GM21825 (cell line): ENCODE data around the gene MAPKBP1.

Experiments
- ATAC-seq: cut with Tn5 transposase; IDR thresholded peaks from one replicate; pipeline ENCODE4 v1.9.1; 2021; ENCODE audit warnings: mild to moderate bottlenecking, moderate library complexity; ENCODE audit not compliant: unreplicated experiment

The MAPKBP1 gene

DNA sequence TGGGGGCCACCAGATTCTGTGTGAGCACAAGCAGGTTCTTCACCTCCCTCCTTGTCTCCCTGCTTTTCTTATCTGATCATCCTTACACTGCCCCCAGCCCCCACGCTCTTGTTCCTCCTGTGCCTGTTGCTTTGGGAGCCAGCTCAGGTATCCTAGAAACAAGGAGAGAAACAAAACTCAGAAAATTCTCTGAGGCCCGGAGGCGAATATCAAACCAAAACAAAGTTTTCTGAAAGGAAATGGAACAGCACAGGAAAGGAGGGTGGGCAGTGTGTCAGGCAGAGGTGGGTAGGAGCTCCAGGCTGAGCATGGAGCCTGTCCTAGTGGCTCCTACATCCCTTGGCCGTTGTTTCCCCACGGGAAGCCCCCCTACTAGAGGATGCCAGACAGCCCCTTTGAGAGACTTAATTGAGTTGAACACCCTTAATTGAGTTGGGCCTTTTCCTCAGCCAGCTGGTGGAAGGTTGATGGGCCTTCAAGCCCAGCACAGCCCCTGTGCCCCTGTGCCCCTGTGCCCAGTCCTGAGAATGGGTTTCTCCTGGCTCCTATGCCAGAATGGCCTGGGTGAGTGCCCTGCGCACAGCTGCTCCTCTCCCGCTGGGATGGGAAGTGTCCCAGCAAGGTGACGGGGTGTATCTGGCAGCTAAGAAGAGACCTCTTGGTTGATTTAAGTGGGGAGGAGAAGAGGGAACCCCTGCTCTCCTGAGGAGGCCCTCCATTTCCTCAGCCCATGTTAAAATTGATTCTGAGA lies 30.8 kb downstream of the MAPKBP1 start:
- no peak for ATAC-seq

DNA sequence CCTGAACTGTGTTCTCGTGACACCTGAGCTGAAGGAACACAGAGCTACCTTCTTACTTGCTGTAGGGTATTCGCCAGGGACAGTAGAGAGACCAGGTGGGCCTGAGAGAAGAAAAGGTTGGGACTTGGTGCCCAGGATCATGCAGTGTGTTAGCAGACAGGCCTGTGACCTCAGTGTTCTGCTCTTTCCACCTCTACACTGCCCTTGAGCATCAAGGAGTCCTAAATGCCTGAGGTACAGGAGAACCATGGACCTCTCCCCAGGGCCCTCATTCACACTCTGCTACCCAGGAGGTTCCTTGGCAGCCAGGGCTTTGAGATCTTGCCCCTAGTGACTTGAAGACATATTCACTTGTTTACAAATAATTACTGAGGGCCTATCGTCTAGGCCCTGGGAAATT lies 31.4 kb downstream of the MAPKBP1 start:
- ATAC-seq: no peak

DNA sequence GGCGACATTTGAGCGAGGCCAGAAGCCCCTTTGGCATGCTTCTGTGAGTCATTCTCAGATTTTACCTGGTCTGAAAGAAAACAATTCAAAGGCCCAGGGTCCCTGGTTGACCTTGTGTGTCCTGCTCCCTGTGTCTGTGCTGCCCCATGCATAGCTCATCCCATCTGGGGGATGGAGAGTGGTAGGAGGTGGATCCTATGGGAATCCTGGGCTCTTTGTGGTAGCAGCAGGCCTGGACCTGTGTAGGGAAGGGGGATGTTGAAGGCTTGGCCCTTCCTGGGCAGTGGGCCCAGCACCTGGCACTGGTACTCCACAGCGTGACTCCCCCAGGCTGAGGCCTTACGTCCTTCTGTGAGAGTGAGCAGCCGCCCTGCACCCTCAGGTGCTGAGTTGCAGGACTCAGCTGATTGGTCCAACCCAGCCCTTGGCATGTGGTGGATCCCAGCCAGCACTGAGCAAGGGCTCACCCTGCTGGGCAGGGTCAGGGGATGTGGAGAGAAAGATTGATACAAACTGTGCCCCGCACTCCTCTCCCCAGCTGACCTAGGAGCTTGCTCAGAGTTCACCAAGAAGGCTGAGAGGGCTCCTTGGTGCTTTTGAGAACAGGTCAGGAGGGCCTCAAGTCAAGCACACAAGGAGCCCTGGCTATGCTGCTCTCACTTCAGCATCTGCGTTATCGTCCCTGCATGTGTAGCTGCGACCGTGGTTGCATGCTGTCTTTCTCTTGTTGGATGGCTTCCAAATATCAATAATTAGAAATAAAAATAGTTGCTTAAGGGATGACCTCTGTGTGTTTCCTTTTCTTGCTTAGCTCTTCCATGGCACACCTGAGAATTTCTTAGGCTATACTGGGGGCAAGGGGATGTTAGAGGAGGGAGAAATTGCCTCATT lies 32.3 kb downstream of the MAPKBP1 start:
- no peak for ATAC-seq

- ATAC-seq: no peak
These were observed 34.8 kb downstream of the MAPKBP1 start for GRCh38 chr15:41809121-41809520.

GRCh38 chr15:41809526-41810220 lies 35.4 kb downstream of the MAPKBP1 start:
- no peak for ATAC-seq

DNA sequence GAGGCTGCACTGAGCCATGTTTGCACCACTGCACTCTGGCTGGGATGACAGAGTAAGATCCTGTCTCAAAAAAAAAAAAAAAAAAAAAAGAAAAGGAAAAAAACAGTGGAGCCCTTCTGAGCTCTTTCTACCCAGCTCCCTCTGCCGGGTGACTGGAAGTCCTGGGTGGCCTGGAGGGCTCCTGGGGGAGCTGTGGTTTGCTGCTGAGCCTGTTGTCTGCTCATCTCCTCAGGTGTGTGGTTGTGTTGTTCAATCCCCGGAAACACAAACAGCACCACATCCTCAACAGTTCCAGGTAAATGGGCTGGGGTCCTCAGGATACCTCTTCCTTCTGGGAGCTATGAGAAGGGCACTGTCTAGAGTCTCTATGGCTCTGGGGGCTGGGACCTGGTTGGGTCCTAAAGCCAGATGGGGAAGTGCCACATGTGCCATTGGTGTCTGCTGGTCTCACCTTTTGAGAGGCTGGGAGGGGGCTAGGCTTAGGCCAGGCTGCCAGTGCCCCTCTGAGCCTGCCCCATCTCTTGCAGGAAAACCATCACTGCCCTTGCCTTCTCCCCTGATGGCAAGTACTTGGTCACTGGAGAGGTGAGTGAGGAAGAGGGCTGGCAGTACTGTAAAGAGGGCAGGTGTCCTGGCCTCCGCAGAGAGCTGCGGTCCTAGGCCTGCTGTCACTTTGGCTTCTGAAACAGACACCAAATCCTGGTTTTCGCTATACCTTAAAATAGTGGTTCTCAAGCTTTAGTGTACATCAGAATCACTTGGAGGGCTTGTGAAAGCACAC lies 36.6 kb downstream of the MAPKBP1 start:
- no peak for ATAC-seq

DNA sequence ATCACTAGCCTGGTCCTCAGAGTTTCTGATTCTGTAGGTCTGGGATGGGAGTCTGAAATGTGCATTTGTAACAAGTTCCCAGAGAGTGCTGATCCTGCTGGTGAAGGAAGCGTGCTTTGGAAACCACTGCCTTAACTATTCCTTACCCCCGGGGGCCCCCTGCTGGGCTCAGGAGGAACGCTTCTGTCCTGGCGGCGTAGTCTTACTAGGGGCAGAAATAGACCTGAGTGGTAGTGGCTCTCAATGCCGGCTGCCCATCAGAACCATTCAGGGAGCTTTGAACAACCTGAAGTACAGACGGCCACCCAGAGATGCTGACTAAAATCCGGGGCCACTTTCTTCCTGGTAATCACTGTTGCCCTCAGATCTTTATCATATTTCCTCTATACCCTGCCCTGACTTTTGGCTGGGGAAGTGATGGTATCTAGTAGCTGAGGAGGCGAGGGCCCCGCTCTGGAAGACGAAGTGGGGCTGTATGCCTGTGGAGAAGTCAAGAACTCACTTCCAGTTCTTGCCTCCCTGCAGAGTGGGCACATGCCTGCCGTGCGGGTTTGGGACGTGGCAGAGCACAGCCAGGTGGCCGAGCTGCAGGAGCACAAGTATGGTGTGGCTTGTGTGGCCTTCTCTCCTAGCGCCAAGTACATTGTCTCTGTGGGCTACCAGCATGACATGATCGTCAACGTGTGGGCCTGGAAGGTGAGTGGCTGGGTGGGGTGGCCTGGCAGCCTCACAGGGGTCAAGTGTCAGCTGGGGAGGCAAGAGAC lies 37.3 kb downstream of the MAPKBP1 start:
- no peak for ATAC-seq

DNA sequence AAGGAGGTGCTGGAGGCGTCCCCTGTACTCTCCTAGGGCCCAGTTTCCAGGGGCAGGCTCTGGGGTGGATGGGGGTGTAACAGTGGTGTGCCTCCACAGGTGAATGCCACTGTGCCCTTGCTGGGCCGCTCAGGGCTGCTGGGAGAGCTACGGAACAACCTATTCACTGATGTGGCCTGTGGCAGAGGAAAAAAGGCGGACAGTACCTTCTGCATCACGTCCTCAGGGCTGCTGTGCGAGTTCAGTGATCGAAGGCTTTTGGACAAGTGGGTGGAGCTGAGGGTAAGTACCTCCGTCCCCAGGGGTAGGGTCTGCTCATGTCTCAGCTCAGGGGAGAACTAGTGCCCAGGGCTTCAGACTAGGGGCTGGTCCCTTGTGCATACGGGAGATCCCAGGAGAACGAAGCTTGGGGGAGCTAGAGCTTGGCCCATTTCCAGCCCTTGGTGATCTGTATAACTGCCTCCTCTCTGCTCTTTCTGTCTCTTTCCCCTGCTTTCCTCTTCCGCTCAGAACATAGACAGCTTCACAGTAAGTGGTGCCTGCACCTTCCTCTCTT lies 38.6 kb downstream of the MAPKBP1 start:
- no peak for ATAC-seq

DNA sequence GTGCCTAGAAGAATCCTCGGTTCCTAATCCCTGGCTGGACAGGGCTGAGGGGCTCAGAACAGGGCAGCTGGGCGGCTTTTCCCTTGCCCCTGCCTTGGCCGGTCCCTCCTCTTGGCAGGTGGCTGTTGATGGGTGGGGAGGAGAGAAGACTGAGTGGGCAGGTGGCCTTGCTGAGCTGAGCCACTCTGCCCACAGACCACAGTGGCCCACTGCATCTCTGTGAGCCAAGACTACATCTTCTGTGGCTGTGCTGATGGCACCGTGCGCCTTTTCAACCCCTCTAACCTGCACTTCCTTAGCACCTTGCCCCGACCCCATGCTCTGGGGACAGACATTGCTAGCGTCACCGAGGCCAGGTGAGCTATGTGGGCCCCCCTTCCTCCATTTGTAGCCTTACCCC lies 39.1 kb downstream of the MAPKBP1 start:
- no peak for ATAC-seq

GRCh38 chr15:41814534-41814933 lies 40.2 kb downstream of the MAPKBP1 start:
- ATAC-seq: no peak

GRCh38 chr15:41816788-41817187 lies 42.5 kb downstream of the MAPKBP1 start:
- ATAC-seq: no peak

GRCh38 chr15:41817327-41817726 lies 43.0 kb downstream of the MAPKBP1 start:
- ATAC-seq: no peak

DNA sequence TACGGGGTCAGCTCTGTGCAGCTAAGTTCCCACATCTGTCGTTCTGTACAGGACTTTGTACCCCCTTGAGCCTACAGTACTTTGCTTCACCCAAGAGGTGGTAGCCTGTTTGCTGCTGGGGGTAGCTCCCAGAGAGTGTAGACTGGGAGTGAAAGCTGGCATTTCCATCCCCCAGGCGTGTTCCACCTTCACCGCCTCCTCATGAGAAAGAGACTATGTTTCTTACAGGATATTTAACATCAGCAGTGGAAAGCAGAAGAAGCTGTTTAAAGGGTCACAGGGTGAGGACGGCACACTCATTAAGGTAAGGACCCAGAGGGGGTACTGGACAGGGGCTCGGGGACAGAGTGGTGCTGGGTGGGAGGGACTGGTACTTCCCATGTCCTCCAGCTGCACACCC lies 43.5 kb downstream of the MAPKBP1 start:
- ATAC-seq: no peak

GRCh38 chr15:41819455-41820050 lies 45.3 kb downstream of the MAPKBP1 start:
- no peak for ATAC-seq

DNA sequence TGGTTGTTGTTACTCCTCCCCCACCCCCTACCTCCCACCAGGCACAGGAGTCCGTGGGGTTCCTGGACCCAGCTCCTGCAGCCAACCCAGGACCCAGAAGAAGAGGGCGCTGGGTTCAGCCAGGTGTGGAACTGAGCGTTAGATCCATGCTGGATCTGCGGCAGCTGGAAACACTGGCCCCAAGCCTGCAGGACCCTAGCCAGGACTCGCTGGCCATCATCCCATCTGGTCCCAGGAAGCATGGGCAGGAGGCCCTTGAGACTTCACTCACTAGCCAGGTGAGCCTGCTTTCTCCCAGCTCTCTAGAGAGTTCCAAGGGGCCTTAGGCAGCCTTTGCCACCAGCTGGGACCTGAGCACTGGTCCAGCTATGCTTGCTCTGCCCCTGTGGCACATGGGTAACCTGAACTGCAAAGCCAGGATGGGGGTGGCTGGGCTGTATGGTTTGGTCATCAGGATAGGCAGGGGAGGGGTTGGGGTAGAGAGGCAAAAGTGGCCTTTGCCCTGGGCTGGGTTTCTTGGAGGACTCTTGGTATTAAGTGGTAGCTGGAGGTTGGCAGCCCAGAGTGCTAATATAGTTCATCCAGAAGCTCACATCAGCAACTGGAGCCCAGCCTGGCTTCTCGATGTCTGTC lies 46.6 kb downstream of the MAPKBP1 start:
- no peak for ATAC-seq

DNA sequence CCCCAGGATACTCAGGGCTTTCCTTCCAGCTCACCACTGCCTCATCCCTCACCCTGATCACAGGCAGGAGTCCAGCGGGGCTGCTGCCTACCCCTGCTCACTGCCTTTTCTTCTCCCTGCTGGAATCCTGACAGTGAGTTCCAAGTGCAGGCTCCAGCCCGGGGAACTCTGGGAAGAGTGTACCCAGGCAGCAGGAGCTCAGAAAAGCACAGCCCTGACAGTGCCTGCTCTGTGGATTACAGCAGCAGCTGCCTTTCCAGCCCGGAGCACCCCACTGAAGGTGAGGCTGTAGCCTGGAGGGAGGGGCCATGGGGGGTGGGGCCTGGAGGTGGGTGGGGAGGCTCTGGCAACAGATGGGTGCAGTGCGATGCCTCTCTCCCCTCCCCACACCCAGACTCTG lies 47.5 kb downstream of the MAPKBP1 start:
- ATAC-seq: no peak

DNA sequence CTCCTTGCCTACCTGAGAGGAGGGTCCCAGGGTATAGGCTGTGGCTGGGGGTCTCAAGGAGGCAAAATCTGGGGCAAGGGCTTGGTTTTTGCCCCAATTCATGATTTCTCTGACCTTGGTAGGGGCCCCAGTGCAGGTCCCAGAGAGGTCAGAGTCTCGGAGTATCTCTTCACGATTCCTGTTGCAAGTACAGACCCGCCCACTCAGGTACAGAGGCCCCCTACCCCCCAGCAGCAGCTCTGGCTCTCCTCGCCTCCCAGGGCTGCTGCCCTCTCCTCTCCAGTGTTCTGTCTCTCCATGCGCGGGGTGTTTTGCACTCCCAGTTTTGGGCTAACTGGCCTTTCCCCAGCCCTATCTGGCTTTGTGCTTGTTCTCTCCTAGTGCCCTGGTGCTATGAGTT lies 48.2 kb downstream of the MAPKBP1 start:
- ATAC-seq: no peak

- no peak for ATAC-seq
These were observed 48.7 kb downstream of the MAPKBP1 start for GRCh38 chr15:41822957-41823356.

DNA sequence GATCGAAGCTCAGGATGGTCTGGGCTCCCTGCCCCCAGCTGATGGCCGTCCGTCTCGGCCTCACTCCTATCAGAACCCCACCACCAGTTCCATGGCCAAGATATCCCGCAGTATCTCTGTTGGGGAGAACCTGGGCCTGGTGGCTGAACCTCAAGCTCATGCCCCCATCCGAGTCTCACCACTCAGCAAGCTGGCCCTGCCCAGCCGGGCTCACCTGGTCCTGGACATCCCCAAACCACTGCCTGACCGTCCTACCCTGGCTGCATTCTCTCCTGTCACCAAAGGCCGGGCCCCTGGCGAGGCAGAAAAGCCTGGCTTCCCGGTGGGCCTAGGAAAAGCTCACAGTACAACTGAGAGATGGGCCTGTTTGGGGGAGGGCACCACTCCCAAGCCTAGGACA lies 49.2 kb downstream of the MAPKBP1 start:
- no peak for ATAC-seq
